ENCODE results near the gene CDNF. TPM values are rescaled to one million over a fixed set of nuclear protein-coding genes. Genes with fewer than 3 reads are reported as not detected.
A peak's percentile ranks its signal among the peaks of the same experiment; 100 is the strongest.

The CDNF gene
- total RNA-seq, 6 donors from 2014 or later = 0.89 to 34.6 (median 1.7) TPM

GRCh38 chr10:14879124-14879927 is 41.5 kb upstream of the CDNF start:
- Histone ChIP-seq H3K27ac (peak overlapping the region; percentile 93 to 94 (median 94)), H3K27me3 (no peaks in the 10 kb centered on the region), H3K36me3 (no peaks in the 10 kb centered on the region), H3K9me3 (no peaks in the 10 kb centered on the region), H3K4me1 (peaks cover 12 to 32% (median 16%) of the 10 kb centered on the region in 4 donors), H3K4me3 (peak overlapping the region; percentile 97 to 100 (median 98))
- DNase-seq (peak in 1 of 2 donors; percentile 85), ATAC-seq (ENCODE audit: low FRiP score in 2 of 2) (peak in 1 of 2 donors; percentile 15)
- 1% methylated on average over 39 to 47 of the region's 60 CpGs for WGBS, 2 donors
- TF ChIP-seq EP300 (IDR thresholded peaks at IDR 0.05) (no peak), POLR2A (IDR thresholded peaks at IDR 0.05) (peak in 1 of 4 donors; percentile 8)

DNA sequence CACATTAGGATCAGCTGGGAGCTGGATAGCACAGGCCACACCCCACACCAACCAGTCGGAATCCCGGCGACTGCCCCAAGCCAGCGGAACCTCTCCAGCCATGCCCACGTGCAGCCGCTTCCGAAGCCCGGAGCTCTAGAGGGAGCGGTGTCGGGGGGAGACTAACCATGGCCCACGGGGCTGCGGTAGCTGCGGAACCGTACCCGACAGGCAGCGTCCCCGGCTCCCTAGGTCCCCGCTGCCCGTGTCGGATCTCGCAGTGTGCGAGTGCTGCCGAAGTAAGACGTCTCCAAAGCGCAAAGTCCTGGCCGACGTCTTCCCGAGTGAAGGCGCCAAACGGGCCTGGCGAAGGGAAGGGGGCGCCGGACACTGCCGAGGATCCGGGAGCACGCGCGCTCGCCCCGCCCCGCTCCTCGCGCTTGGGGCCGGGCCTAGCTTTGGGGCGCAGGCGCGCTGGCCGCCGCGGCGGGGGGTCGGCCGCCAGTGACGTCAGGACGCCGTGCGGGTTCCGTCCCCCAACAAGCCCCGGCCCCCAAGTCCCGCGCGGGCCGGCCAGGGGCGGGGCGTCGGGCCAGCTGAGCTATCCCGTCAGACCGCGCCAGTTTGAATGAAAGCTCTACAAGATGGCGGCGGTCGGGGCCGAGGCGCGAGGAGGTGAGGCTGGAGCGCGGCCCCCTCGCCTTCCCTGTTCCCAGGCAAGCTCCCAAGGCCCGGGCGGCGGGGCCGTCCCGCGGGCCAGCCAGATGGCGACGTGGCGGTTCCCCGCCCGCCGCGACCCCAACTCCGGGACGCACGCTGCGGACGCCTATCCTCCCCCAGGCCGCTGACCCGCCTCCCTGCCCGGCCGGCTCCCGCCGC is 40.7 kb upstream of the CDNF start, which contains the start of gene SUV39H2:
Gene SUV39H2, plus strand, starts transcription at position 601 of the 858 bp plus-strand sequence. Its CDS starts 23 bp downstream, at position 624.
- DNase-seq (peak; percentile 97 to 100), ATAC-seq (ENCODE audit: low FRiP score in 2 of 2) (peak; percentile 96 to 98)
- peak in 3 of 4 donors; percentile 41 to 89 (median 79) for TF ChIP-seq POLR2A (IDR thresholded peaks at IDR 0.05)
- TF ChIP-seq POLR2AphosphoS5 (IDR thresholded peaks at IDR 0.05) = peak; percentile 58 to 76
- TF ChIP-seq EP300 (IDR thresholded peaks at IDR 0.05) = peak in 1 of 4 donors; percentile 1
- TF ChIP-seq, protein P1, sequence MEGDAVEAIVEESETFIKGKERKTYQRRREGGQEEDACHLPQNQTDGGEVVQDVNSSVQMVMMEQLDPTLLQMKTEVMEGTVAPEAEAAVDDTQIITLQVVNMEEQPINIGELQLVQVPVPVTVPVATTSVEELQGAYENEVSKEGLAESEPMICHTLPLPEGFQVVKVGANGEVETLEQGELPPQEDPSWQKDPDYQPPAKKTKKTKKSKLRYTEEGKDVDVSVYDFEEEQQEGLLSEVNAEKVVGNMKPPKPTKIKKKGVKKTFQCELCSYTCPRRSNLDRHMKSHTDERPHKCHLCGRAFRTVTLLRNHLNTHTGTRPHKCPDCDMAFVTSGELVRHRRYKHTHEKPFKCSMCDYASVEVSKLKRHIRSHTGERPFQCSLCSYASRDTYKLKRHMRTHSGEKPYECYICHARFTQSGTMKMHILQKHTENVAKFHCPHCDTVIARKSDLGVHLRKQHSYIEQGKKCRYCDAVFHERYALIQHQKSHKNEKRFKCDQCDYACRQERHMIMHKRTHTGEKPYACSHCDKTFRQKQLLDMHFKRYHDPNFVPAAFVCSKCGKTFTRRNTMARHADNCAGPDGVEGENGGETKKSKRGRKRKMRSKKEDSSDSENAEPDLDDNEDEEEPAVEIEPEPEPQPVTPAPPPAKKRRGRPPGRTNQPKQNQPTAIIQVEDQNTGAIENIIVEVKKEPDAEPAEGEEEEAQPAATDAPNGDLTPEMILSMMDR (IDR thresholded peaks at IDR 0.05) = peak in 3 of 6 experiments; percentile 14 to 30 (median 27)
- peaks cover 12 to 32% (median 16%) of the 10 kb centered on the region in 4 donors for H3K4me1 ChIP-seq
- no peaks in the 10 kb centered on the region for H3K36me3 ChIP-seq
- WGBS, 2 donors = 1% methylated on average over 55 of the region's 102 CpGs; no CpG with 5 or more reads in 1 of the 2 donors
- H3K27ac ChIP-seq = peak within 1 kb of the TSS; percentile 93 to 94 (median 94)
- H3K4me3 ChIP-seq = peak within 1 kb of the TSS; percentile 97 to 100 (median 98)
- H3K27me3 ChIP-seq = no peaks in the 10 kb centered on the region
- H3K9me3 ChIP-seq = no peaks in the 10 kb centered on the region

DNA sequence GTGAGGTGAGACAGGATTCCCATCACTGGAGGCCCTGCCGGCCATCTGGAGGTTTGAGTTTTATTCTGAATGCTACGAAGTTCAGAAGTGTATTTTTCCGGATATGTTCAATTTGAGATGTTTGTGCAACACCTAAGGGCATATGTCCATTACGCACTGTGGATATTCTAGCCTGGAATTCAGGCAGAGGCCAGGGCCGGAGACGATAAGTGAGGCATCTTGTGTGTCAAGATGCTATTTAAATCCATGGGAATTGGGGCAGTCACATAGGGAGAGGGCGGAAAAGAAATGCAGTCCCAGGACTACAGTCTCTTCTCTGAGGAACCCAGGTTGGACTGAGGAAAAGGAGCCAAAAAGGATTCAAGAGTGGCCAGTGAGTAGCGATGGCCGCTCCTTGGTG is 38.9 kb upstream of the CDNF start:
- no peak for DNase-seq
- WGBS, 2 donors = 88 to 95% methylated on average over 9 of the region's 9 CpGs
- Histone ChIP-seq H3K9me3 (no peaks in the 10 kb centered on the region), H3K36me3 (peaks cover 0 to 3% (median 0%) of the 10 kb centered on the region in 4 donors), H3K4me3 (no peak overlapping the region), H3K4me1 (peaks cover 12 to 32% (median 16%) of the 10 kb centered on the region in 4 donors), H3K27me3 (no peaks in the 10 kb centered on the region), H3K27ac (no peak overlapping the region)
- no peak for ATAC-seq (ENCODE audit: low FRiP score in 2 of 2)
- TF ChIP-seq, protein P1 (IDR thresholded peaks at IDR 0.05) = no peak
- no peak for TF ChIP-seq POLR2AphosphoS5 (IDR thresholded peaks at IDR 0.05)
- TF ChIP-seq POLR2A (IDR thresholded peaks at IDR 0.05) = no peak
- no peak for TF ChIP-seq EP300 (IDR thresholded peaks at IDR 0.05)

DNA sequence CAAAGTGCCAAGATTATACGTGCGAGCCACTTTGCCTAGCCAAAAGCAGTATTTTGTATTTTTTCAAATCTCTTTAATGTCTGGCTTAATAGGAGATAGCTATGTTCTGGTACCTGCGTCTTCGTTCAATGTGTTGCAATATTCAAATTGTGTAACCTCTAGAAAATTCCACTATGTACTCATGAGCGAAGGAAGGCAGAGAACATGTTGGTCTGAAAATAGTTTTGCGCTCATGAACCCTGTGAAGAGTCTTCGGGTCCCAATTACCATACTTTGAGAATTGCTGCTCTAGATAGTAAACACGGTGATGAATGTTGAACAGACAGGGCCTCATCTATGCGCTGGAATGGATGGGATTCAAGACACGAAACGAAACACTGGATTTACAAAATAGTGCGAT is 38.1 kb upstream of the CDNF start:
- peaks cover 0 to 3% (median 0%) of the 10 kb centered on the region in 4 donors for H3K36me3 ChIP-seq
- no peak for DNase-seq
- H3K4me1 ChIP-seq = peaks cover 12 to 32% (median 16%) of the 10 kb centered on the region in 4 donors
- H3K27me3 ChIP-seq = no peaks in the 10 kb centered on the region
- no peak overlapping the region for H3K27ac ChIP-seq
- TF ChIP-seq EP300 (IDR thresholded peaks at IDR 0.05) (no peak), POLR2A (IDR thresholded peaks at IDR 0.05) (no peak), POLR2AphosphoS5 (IDR thresholded peaks at IDR 0.05) (no peak)
- TF ChIP-seq, protein P1 (IDR thresholded peaks at IDR 0.05) = no peak
- WGBS, 2 donors = 77 to 84% methylated on average over 12 of the region's 12 CpGs
- no peak for ATAC-seq (ENCODE audit: low FRiP score in 2 of 2)
- H3K4me3 ChIP-seq = no peak overlapping the region
- H3K9me3 ChIP-seq = no peaks in the 10 kb centered on the region
